PC-9 (cell line): ENCODE results near the gene GK.

Source experiments
- CTCF ChIP-seq: fragments of 200-600 bp; sonication (generic); conservative IDR thresholded peaks from 2 replicates; pipeline ENCODE4 v1.6.1; 2017; ENCODE audit warnings: mixed run types, antibody characterized with exemption, mild to moderate bottlenecking, moderate library complexity
- EZH2 ChIP-seq: fragments of 200-600 bp; sonication (generic); IDR thresholded peaks from 2 replicates; pipeline ENCODE4 v1.8.0; 2017; ENCODE audit warnings: antibody characterized with exemption, low read depth

- TF ChIP-seq CTCF (no peak), EZH2 (no peak)
These were observed 32.1 kb upstream of the GK start for GRCh38 chrX:30620980-30621618.
